GM21529 (cell line): ENCODE results near the gene UBALD1.

ENCODE experiments used
- ATAC-seq: cut with Tn5 transposase; IDR thresholded peaks from one replicate; pipeline ENCODE4 v1.9.1; 2021; ENCODE audit not compliant: unreplicated experiment

The UBALD1 gene

DNA sequence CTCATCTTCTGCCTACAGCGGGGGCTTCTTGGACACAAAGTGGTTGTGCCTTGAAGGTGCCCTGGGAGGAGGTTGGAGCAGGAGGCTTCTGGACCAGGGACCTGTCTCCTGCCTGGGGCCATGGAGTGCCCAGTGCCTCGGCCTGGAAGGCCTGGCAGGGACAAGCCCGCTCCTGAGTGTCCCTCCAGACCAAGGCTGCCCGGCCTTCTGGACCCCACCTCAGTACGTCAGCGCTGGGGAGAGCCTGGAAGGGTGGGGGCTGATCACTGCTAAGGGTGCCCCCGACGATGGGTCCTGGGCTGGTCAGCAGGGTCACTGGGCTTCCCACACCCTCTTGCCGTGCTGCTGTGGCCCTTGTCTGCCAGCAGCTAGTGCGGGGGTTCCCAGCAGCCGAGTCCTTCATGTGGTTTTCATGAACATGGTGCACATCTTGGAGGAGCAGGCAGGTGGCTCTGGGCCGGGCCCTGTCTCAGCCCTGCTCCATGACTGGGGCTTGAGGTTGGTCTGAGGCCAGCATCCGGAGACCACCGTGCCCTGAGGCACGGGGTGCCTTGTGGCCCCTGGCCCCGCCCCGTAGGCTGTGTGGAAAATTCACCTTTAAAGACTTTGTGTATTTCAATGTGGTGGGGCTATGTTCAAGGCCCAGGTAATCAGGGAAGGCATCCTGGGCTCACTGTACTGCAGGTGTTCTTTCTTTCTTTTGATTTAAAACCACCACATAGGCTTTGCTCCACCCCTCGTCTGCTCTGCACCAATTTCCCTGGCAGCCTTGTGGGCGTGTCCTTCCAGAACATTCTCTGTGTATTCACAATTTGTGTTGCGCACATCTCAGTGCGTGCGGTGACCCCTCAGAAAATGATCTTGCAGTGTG lies 32.3 kb upstream of the UBALD1 start:
- ATAC-seq, result no peak

- ATAC-seq, result no peak
These were observed 27.2 kb upstream of the UBALD1 start for GRCh38 chr16:4641895-4642294.

DNA sequence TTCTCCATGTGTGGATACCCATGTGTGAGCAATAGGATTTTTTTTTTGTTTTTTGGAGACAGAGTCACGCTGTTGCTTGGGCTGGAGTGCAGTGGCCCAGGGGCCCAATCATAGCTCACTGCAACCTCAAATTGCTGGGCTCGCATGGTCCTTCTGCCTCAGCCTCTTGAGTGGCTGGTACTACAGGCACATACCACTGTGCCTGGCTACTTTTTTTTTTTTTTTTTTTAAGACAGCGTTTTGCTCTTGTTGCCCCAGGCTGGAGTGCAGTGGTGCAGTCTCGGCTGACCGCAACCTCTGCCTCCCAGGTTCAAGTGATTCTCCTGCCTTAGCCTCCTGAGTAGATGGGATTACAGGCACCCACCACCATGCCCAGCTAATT lies 26.6 kb upstream of the UBALD1 start:
- ATAC-seq, result no peak

DNA sequence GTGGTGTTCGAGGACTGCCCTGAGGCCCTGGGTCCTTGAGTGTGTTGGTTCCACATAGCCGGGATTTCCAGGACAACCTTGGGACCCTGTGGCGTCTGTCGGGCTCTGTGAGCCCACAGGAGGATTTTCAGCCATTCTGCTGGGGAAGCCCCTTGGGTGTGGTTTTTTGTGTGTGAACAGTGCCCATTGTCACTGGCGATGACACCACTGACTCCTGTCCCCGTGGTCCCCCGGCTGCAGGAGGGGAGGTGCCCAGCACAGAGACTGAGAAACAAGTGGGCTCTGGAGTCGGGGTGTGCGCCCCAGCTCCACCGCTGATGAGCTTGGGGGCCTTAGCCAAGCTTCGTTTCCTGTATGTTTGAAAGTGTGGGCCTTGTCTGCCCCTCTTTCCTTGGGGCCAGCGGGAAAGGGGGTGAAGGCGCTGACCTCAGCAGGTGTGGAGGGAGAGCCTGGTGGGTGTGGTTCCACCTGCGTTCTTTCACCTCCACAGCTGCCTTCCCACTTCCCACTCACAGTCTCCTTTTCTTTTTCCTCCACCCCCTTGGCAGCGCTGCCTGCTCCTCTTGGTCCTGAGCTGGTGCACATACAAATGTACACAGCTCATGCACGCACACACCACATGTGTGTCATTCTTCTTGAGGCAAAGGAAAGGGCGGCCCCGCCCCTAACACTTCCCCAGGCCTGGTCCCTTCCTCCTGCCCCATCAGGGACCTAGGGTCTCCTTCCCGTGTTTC lies 26.1 kb upstream of the UBALD1 start:
- no peak for ATAC-seq

DNA sequence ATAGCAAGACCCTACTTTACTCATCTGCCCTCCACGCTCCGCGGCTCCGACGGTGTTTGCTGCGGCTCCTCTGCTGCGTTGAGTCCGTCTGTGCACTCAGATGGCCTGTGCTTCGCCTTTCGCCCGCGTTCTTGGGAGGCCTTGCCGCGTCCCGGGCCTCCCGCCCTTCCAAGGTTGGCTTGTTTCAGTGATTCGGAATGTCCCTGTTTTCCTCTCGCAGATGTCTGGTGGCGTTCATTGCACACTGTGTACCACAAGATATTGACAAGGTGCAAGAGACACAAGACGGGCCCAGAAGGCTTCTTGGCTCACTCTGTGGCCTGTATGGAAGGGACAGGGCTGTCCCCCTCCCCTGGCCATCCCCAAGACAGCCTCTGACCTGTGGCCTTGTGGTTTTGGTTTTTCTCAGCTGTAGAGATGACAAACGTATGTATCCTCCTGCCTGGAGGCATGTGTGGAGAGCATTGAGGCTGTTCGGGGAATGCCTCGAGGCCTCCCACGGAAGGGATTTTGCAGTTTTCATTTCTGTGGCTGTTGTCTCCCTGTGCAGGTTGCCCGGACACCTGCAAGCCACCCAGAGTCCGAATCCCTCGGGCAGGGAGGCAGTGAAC lies 25.3 kb upstream of the UBALD1 start:
- ATAC-seq, result no peak

DNA sequence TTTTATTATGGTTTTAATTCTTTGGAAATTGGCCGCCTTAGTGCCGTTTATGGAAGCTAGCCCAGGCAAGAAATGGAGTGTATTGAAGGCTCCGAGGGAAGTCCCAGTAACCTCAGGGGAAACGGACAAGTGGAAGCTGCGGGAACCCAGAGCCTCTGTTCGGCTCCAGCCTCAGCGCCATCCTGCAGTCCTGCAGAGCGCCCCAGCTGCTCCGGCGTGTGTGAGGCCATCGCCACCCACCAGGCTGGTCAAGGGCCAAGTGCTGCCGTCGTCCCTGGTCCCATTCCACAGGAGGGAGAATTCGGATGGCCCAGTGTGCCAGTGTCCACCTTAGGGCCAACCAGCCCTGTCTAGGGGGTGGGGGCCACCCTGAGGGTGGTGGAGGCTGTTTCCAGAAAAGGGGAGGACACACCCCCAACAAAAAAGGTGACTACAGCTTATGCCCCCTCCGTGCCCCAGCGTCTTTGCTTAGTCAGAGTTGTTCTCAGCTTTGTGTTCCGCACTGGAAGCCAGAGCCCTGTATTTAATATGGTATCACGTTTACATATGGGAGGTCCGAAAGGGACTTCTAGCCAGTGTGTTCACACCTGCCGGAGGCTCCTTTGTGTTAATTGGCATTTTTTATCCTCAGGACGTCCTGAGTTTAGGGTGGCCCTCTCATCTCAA lies 22.9 kb upstream of the UBALD1 start:
- ATAC-seq, result no peak

DNA sequence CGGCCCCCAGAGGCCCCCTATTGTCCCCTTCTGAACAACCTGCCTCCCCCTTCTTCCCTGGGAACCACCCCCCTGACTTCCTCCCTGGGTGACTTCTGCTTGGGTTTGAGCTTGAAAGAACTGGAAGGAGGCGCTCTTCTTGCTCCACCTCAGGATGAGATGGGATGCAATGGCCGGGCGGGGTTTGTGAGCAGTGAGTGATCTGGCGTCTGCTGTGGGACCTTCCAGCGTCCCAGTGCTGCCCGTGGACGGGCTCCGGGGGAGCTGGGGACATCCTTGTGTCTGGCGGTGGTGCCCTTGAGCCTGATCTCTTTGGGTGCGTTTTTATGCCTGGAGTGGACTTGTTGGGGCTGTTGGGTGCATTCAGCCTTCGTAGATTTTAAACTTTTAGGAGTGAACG lies 21.5 kb upstream of the UBALD1 start:
- no peak for ATAC-seq

GRCh38 chr16:4634768-4635167 lies 20.1 kb upstream of the UBALD1 start:
- no peak for ATAC-seq

GRCh38 chr16:4633910-4634635 lies 19.4 kb upstream of the UBALD1 start:
- no peak for ATAC-seq

DNA sequence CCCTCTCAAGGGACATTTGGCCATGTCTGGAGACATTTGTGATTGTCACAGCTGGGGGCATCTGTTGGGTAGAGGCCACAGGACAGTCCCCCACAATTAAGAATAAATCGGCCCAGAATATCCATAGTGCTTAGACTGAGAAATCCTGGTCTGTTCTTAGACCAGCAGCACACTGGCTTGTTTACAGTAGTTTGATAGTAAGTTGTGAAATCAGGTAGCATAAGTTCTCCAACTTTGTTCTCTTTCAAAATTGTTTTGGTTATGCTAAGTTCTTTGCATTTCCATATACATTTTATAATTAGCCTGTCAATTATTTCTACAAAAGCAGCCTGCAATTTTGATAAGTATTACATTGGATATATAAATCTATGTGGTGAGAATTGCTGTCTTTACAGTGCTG lies 16.8 kb upstream of the UBALD1 start:
- ATAC-seq, result no peak

DNA sequence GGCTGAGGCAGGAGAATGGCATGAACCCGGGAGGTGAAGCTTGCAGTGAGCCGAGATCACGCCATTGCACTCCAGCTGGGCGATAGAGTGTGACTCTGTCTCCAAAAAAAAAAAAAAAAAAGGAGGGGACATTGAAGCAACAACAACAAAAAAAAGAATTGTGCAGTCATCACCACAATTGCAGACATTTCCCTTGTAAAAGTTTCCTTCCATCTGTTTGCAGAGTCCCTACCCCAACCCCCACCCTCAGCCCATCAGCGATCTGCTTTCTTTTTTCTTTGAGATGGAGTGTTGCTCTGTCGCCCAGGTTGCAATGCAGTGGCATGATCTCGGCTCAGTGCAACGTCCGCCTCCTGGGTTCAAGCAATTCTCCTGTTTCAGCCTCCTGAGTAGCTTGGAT lies 13.6 kb upstream of the UBALD1 start:
- no peak for ATAC-seq

- no peak for ATAC-seq
These were observed 11.7 kb upstream of the UBALD1 start for GRCh38 chr16:4626396-4626795.

GRCh38 chr16:4625560-4626159 lies 11.0 kb upstream of the UBALD1 start:
- no peak for ATAC-seq

DNA sequence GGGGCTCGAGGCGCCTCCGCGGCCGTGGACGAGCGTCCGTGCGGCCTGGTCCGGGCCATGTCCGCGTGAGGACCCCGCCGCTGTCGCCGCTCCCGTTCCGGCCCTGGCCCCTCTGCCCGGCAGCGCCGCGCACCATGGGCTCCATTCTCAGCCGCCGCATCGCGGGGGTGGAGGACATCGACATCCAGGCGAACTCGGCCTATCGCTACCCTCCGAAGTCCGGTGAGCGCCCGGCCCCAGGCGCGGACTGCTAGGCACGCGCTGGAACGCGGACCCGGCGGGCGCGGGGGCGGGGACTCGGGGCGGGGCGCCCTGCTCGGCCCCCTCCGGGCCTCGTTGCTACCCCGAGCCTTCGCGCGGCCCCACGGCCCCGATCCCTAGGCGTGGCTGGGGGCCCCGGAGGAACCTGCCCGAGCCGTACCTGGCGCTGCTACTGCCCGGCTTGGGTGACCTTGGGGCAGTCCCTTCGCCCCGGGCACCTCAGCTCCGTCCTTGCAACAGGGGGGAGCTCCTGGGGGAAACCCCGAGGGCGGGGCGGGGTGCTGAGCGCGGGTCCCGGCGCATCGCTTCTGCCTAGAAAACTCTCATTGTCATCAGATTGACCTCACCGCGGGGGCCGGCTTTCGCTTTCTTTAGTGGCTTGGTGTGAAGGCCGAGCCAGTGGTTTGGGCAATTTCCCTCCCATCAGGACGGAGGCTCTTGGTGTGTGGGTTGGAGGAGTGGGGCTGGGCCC lies 10.3 kb upstream of the UBALD1 start:
- peak; percentile 54 for ATAC-seq

GRCh38 chr16:4624015-4624826 lies 9.5 kb upstream of the UBALD1 start, which contains the start of gene MGRN1:
Gene MGRN1, plus strand, starts transcription at chr16:4624826. Its CDS starts 135 bp downstream, at chr16:4624961.
- ATAC-seq, result peak; percentile 78

- no peak for ATAC-seq
These were observed 8.9 kb upstream of the UBALD1 start for GRCh38 chr16:4623593-4623992.

DNA sequence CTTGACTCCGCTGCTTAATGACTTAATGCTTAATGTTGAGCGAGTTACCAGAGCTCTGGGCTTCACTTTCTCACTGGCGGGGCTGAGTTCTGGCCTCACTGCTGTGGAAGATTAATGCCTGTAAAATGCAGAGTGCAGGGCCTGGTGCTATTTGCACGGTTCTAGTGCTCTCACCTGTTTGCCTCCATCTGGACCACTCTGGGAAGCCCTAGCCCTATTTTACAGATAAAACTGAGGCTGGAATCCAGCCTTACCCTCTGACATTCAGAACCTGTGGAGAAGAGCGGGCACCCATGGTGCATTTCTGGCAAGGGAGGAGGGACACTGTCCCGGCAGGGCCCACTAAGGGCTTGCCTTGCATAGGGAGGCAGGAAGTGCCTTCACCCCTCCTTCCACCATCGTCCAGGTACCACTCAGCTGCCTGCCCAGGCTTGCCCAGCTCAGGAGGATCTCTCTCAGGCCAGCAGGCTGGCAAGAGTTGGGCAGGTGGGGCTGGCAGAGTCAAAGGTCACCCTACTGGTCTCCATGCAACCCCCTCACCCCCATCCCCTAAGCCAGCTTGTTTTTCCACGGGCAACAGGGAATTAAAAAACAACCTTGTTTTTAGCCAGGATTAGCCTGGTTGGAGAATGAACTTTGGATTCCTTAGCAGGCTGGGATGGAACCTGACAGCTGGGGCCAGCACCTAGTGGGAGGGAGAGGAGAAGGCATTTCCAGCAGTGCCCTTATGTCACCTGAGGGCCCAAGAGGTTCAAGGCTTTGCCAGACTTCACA lies 4.1 kb upstream of the UBALD1 start:
- ATAC-seq, result no peak

GRCh38 chr16:4617880-4618279 lies 3.2 kb upstream of the UBALD1 start:
- ATAC-seq, result no peak
